GM21515 (cell line): Measurements from ENCODE around the gene HELB.

Source experiments
- ATAC-seq: cut with Tn5 transposase; IDR thresholded peaks from one replicate; pipeline ENCODE4 v1.9.1; 2021; ENCODE audit not compliant: unreplicated experiment

The HELB gene

GRCh38 chr12:66301944-66302826 is at the start of gene HELB:
Gene HELB (plus strand): TSS chr12:66302493. CDS start chr12:66302604, 111 bp downstream.
- ATAC-seq = peak; percentile 91

DNA sequence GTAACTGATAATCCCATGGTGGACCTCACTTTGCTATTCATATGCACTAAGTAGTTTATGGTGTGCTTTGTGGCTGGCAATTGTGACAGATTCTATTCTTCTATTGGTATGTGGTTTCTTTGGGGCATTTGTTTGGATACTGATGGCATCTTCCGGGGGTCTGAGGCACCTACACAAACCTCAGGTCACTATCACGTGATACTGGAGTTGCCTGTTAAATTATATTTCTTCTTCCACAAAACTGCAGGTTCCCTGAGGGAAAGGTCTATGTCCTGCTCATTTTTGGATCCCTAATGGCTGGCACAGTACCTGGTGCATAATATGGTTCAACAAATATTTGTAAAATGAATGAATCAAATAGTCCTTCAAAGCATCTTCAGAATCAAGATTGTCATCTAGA is 49.5 kb upstream of the HELB start:
- ATAC-seq = no peak

DNA sequence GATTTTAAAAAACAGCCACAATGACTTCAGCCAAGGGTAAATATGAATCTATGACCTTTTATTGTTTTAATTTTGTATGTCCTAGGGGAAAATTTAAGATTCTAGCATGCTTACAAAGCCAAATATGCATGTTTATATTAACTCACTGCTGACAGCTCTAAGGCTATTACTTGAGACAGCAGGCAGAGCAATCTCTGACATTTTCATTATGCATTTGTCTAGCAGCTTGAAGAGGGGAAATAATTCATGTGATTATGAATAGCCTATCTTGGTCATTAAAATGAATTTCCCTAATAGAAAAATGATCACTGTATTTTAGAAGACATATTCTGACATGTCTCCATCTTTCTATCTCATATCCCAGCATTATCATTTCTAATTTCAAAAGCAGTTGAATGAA is 46.6 kb upstream of the HELB start:
- ATAC-seq = no peak

DNA sequence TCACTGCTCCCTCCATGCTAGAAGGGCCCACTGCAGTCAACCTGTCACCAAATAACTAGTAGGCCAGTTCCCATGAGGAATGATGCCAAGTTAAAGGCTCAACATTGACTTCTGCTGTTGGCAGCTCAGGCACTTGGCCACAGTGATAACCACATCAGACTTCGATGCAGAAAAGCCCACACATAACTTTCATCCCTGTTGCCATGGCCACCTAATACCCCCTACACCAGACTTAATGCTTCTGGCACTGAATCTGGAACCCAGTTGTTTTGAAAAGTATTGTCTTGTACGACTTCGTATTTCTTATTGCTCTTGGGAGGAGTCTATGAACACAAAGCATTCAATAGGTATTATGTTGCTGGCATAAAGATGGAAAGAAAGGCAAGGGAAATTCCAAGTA is 44.3 kb upstream of the HELB start:
- ATAC-seq = no peak

DNA sequence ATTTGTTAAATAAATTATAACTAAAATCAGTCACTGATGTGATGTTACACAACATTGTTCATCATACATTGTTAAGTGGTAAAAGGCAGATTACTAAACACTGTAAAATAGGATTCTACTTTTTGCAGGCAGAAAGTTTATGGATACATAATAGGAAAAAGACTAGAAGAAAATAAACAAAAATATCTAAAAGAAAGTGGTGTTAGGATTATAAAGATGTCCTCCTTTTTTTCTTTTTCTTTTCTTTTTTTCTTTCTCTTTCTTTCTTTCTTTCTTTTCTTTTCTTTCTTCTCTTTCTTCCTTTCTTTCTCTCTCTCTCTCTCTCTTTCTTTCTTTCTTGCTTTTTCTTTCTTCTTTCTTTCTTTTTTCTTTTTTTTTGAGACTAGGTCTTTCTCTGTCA is 39.6 kb upstream of the HELB start:
- no peak for ATAC-seq

DNA sequence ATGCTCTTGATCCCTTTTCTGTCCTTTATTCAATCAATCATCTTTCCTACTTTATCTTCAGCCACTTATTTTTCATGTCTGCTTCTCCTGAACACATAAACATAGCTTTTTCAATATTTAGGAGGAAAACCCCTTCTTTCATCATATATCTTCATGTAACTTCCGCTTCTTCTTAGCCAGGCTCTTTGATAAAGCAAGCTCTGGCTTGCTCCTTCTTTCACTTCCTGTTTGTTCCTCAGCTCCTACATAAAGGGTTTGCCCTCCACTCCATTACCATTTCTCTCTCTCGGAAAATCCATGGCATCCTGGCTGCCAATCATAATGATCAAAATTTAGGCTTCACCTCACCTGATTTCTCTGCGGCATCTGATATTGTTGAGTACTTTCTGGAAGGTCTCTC is 33.7 kb upstream of the HELB start:
- ATAC-seq = no peak

DNA sequence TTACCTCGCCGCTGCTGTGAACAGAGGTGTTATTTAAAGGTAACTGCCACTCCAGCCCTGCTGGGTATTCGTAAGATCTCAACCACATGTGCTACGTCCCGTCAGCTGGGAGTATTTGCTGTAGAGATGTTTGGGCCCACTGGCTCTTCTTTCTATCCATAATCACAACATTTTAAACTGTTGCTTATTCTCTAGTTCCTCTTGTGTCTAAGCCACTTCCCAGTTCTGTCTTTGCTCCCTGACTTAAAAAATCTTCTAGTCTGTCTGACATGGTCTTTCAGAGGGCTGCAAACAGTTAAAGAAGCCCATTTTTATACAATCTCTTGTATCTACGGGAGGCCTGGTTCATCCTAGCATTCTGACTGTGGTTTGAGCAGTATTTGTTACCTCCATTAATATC is 33.2 kb upstream of the HELB start:
- ATAC-seq = no peak

DNA sequence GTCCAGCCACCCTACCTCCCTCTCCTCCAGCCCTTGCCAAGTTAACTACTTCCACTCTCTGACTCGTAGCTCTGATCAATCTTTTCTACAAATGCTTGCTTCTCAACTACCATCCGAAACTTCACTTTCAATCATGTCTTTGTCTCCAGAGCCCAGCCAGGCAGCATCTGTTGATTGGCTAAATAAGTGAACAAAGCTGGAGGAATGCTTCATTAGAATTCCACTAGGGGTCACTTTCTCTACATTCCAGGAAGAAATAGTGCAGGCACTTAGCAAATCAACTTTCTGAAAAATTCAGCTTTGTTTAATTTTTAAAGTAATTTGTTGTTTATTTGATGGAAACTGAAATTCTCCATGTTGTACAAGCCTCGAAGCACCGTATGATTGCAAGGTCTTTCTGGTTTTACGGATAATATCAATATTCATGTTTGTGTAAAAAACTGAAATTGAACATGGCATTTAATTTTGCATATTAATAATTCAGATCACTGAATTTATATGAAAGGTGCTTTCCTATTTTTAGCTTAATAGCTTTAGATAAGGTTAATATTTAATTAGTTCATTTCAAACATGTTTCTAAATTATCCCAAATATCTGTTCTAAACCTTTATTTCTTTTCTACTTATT is 32.4 kb upstream of the HELB start:
- no peak for ATAC-seq

DNA sequence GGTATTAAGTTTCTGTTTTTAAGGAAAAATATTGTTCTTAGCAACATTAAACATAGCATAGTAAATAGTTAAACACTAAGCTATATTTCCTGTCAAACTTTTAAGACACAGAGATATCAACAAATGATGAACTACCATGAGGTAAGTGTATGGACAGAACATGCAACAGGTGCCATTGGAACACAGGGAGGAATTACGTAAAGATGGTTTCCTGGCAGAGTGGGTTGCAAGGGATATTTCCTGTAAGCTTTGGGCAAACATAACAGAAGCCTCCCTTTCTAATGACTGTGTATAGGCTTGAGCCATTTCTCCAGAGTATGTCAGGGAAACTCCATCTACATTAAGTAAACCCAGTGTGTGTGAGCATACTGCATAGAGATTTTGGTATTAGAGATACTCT is 31.7 kb upstream of the HELB start:
- no peak for ATAC-seq

DNA sequence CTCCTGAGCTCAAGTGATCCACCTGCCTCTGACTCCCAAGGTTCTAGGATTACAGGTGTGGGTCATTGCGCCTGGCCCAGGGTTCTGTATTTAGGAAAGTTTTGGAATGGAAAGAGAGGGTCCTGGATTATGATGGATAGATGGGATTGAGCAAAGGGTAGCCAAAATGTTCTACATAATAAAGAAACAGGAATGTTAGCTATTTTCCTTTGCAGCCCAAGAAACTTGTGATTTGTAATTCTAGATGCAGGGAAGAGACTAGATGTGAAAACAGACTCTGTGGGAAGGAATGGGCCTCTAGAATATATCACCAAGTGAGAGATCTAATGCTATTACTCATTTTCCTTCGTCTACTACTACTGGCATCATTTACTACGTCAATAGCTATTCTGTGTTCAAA is 29.6 kb upstream of the HELB start:
- no peak for ATAC-seq

GRCh38 chr12:66273147-66273546 is 29.1 kb upstream of the HELB start:
- ATAC-seq = no peak

DNA sequence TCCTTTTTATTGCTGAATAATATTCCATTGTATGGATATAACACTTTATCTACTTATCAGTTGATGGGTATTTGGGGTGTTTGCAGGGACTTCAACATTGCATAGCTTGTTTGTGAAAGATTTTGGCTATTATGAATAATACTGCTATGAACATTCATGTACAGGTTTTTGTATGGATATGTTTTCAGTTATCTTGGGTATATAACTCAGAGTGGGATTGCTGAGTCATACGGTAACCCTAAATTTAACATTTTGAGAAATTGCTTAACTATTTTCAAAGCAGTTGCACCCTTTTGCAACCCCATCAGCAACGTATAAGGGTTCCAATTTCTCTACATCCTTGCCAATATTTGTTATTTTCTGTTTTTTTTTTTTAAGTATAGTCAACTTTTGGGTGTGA is 27.3 kb upstream of the HELB start:
- ATAC-seq = no peak

DNA sequence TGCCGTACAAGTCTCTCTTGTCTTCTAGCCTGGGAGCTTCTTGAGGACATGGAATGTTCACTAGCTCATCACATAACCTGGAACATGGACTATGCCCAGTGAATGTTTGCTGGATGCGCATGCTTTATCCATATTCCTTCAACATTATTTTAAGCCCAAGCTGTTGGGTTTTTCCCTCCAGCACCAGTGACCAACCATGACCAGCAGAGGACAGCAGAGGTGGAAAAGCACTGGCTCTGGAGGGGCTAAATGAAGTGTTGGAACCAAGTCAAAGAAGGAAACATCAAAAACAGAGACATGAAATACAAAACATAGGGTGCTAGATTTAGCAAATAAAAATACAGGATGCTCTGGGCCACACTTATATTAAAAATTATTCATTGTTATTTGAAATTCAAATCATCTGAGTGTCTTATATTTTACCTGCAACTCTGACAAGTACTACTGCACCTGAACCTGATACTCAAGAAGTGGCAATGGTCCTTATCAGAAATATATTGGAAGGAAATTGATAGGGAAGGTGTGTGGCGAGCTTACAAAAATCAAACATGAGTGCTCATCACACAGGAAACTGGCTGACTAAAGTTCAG is 23.1 kb upstream of the HELB start:
- ATAC-seq = no peak

DNA sequence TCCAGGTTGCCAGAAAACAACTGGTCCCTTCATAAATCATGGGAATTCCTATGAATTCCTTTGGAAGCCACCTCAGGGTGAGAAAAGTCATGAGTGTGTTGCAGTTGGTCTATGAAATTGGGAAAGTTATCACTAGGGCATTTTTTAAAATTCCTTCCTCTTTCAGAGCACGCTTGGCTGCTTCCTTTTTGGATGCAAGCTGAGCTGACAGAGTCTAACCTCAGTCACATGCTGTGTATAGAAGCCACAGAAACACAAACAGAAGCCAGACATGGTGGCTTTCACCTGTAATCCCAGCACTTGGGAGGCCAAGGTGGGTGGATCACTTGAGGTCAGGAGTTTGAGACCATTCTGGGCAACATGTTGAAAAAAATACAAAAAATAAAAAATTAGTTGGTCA is 21.7 kb upstream of the HELB start:
- no peak for ATAC-seq

DNA sequence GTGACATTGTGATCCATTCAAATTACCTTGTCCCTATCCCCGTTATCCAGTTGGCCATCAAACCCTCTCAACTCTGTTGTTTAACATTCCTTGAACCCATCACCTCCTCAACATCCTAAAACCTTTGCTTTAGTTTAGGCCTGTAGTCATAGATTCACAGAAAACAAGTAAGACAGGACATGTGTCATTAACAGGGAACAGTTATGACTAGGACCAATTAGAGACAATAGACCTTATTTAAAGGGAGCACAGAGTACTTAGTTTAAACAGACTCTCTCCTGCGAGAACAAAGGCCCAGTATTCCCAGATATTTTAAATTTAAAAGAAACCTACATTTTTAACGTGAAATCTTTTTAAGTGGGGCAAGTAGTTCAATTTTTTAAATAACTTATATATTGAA is 20.0 kb upstream of the HELB start:
- no peak for ATAC-seq

DNA sequence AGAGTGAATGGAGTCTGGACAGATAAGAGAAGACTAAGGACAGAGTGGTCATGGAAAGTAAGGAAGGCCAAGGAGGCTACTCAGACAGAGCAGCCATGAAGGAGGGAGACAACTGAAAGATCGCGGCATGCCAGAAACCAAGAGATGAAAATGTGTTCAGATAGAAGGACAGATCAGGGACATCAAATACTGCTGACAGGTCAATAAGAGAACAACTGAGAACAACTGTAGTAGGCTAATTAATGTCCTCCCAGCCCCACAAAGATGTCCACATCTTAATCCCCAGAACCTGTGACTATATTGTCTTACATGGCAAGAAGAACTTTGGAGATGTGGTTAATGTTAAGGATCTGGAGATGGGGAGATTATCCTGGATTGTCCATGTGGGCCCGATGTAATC is 15.0 kb upstream of the HELB start:
- ATAC-seq = no peak

DNA sequence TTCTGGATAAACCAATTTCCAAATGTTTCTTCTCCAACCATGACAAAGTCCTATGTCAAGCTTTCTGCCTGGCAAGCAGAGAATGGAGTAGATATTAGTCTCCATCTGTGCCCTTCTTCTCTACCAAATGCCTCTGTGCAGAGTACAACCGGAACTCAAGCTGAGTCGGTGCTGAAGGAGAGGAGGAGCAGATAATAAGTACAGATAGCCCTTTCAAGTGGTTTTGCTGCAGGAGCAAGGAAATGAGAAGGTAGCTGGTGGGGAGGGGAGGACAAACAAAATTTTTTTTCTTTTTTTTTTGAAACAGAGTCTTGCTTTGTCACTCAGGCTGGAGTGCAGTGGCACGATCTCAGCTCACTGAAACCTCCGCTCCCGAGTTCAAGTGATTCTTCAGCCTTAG is 14.2 kb upstream of the HELB start:
- ATAC-seq = no peak

GRCh38 chr12:66289485-66289884 is 12.8 kb upstream of the HELB start:
- no peak for ATAC-seq

GRCh38 chr12:66290716-66291200 is 11.5 kb upstream of the HELB start:
- no peak for ATAC-seq

DNA sequence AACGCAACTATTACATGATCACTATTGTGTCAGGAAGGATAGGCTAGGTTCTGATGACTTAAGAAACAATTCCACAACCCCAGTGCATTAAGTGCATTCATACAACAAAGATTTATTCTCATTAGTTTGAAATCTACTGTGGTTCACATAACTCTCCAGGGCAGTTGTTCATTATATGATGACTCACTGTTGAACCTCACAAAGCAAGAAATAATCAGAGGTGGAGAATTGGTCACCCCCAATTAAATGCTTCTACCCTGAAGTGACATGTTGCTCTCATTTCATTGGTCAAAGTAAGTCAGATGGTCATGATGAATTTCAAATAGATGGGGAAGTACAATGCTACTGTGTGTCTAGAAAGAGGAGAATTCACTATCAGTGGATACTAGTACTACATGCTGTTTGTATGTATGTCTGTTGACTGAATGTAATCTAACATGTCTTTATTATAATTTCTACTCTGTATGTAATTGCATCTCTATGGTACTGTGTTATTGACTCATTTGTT is 6.1 kb upstream of the HELB start:
- ATAC-seq = no peak

- ATAC-seq = no peak
Observed at GRCh38 chr12:66297080-66297479, 5.2 kb upstream of the HELB start.

- ATAC-seq = no peak
Observed at GRCh38 chr12:66297923-66298322, 4.4 kb upstream of the HELB start.
